Ramos (cell line): ENCODE measurements around the gene VDAC2.
"Not testable (repeated sequence)": the region's sequence is repeated elsewhere in the genome, so short reads cannot be mapped to it uniquely, and the experiment has no call there.

ENCODE experiments used
- in situ Hi-C: fragments of 300-500 bp; cut with MboI; formaldehyde crosslinking; loops from one replicate; pipeline ENCODE4 v1.14.3; 2022; ENCODE audit warnings: low sequenced_read_pairs; ENCODE audit not compliant: unreplicated experiment

Gene VDAC2

DNA sequence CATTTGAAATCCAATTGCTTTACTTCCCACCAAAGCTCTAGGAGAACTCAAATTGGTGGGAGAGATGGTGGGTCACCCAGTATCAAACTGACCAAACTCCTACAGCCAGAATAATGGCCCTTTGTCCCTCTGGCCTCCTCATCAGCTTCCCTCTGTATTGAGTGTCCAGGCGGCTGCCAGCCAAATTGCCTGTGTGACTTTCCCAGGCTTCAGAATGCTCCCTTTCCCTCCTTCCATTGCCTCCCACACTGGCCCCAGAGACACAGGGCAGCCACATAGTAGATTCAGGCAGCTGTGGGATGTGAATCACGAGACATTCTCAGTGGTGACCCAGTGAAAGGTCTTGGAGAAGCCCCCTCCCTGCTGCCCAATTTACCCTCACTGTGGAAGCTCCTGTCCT is 12.7 kb upstream of the VDAC2 start:
- in situ Hi-C loops, result no loop called here

DNA sequence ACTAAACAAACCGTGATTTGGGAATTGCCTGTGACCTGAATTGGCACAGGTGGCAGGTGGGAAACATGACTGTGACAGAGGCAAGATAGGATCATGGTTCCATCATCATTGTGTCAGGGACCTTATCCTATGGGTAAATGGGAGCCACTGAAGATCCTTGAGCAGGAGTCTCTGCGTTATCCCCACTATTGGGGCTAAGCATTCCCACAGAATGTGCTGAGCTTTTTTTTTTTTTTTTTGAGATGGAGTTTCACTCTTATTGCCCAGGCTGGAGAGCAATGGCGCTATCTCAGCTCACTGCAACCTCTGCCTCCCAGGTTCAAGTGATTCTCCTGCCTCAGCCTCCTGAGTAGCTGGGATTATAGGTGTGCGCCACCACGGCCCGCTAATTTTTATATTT is 10.6 kb upstream of the VDAC2 start:
- in situ Hi-C loops, result not testable (repeated sequence)

DNA sequence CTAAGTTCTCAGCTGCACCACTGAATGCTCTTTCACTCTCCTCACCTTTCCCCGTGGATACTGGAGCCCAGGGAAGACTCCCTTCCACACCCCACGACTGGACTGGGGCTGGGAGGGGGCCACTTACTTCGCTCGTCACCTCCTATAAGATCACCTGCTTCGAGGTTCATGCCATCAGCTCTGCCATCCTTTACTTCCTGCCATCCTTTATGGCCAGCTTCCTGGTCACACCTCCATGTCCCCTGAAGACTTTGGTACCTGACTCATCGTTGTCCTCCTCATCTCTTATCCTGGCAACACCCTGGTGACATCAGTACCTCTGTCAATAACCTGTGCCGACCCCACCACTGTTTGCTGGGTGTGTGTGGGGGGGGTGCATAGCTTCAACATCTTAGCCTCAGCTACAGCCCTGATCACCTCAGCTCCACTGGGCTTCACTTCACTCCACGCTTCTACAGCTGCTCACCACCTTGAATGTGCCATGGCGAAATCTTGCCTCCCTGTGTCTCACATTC is 8.7 kb upstream of the VDAC2 start:
- in situ Hi-C loops, result no loop called here

DNA sequence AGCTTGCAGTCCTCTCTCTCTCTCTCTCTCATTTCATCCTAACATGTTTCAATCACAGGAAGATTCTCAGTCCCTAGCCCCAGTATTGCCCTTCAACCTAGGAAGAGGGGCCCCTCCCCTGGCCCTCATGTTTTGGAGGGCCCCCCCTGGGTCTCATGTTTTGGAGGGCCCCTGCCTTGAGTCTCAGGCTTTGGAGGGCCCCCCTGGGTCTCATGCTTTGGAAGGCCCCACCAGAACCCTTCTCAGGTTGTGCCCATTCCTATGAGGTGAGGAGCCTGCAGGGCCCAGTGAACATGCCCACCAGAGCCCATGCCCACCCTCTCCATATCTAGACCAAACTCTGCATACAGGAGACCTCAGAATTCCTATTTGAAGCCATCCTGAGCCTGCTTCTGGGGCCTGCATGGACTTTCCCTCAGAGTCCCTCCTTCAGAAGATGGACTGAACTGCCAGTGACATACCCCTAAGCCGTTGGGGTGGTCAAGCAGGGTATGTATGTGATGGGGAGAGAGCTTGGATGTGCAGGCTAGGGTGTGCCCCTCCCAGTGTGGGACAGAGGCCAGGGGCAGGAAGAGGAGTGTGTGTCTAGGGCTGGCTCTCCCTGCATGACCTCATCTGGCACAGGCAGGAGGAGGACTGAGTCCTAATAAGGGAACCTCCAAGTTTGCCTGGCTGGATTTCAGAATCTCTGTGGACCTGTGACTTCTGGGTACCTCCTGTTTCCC is 8.1 kb upstream of the VDAC2 start:
- in situ Hi-C loops, result no loop called here

DNA sequence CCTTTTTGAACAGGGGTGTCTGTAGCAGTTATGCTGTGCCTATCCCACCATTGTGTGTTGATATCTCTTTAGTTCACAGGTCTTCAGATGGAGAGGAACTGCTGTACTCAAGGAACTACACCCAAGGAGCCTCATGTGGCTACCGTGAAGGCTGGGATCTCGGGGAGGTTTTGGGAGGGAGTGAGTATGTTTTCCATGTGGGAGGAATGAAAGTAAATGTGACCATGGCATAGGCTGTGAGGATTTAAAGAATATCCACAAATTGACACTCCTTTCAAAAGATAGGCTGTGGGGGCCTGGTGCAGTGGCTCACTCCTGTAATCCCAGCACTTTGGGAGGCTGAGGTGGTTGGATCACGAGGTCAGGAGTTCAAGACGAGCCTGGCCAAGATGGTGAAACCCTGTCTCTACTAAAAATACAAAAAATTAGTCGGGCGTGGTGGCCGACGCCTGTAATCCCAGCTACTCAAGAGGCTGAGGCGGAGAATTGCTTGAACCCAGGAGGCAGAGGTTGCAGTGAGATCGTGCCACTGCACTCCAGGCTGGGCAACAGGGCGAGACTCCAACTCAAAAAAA is 7.5 kb upstream of the VDAC2 start:
- in situ Hi-C loops, result not testable (repeated sequence)

DNA sequence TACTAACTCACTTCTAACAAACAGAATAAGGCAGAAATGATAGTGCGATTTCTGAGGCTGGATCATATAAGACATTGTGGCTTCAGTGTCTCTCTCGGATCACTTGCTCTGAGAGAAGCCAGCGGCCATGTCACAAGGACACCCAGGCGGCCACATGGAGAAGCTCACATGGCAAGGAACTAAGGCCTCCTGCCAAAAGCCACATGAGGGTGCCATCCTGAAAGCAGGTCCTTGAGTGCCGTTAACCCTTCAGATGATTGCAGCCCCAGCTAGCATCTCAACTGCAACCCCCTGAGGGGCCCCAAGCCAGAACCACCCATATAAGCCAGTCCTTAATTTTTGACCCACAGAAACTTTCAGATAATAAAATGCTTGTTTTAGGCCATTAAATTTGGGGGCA is 6.9 kb upstream of the VDAC2 start:
- in situ Hi-C loops, result no loop called here

DNA sequence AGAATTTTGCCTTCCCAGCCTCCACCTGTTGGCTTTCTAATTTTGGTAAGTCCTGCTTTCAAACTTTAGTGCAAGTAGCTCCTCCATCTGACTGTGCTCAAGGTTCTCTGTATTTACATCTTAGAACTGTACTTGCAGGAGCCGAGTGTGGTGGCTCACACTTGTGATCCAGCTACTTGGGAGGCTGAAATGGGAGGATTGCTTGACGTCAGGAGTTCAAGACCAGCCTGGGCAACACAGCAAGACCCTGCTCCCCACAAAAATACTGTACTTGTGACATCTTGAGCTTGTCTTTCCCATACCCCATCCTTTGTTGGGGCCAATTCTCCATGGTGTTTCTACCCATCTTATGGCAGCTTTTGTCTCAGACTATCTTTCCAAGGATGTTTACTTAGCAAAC is 4.7 kb upstream of the VDAC2 start:
- in situ Hi-C loops, result no loop called here

- in situ Hi-C loops, result not testable (repeated sequence)
Measured at GRCh38 chr10:75206638-75207037, 4.0 kb upstream of the VDAC2 start.

GRCh38 chr10:75207079-75207856 is 3.3 kb upstream of the VDAC2 start:
- in situ Hi-C loops, result no loop called here

DNA sequence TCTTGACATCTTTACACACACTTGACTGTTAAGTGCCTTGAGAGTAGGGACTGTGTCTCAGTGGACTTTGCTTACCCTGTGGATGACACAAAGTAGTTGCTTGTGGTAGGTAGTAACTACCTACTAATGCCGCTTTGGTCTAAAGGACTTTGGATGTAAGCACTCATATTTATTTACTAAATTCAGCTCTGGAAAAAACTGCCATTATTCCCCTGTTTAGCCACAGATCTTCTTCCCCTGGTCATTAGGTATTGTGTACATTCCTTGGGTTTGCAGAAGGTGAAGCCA is 2.8 kb upstream of the VDAC2 start:
- in situ Hi-C loops, result no loop called here

DNA sequence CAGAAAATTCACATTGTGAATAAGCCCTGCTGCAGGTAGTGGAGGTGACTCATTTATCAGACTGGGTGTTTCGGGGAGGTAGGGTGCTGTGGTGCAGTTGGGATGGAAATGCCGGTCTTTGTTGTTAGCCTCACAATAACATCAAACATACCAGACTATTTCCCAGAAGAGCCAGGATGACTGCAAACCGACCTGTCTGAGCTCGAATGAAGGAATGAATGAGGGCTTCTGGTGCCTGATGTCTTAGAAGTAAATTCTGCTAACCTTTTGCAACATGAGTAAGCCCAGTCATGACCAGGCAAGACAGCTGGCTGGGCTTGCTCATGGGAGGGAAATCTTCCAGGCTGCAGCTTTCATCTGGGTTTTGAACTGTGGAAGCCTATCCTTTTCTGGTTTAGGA is 2.4 kb upstream of the VDAC2 start:
- in situ Hi-C loops, result no loop called here

DNA sequence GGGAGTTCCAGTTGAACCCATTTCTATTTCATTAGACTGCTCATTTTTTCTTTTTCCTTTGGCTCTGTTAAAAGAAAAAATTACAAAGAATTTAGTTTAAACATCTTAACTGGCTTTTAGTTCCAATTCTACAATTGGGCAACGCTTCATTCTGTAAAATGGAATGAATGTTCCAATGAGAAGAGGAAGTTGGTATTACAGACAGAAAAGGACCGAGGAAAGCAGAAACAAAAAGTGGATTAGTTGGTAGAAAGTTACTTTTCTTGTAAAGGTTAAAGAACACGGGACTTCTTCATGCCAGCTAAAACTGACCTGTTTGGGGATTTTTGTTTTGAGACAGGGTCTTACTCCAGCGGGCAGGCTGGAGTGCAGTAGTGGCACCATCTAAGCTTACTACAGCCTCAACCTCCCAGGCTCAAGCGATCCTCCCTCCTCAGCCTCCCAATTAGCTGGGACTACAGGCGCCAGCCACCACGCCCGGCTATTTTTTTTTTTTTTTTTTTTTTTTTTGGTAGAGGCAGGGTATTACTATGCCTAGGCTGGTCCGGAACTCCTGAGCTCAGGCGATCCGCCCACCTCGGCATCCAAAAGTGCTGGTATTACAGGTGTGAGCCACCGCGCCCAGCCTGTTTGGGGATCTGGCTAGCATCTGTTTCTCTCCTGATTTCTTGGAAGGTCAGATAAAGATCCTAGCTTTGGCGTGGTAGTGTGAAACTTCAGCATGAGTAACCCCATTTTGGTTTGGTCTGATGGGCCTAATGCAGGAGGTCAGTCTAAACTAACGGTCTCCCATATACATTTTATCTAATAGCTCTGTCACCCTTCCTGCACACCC is 1.3 kb upstream of the VDAC2 start:
- in situ Hi-C loops, result no loop called here

- in situ Hi-C loops, result no loop called here
Measured at GRCh38 chr10:75209921-75210281, 695 bp upstream of the VDAC2 start.

DNA sequence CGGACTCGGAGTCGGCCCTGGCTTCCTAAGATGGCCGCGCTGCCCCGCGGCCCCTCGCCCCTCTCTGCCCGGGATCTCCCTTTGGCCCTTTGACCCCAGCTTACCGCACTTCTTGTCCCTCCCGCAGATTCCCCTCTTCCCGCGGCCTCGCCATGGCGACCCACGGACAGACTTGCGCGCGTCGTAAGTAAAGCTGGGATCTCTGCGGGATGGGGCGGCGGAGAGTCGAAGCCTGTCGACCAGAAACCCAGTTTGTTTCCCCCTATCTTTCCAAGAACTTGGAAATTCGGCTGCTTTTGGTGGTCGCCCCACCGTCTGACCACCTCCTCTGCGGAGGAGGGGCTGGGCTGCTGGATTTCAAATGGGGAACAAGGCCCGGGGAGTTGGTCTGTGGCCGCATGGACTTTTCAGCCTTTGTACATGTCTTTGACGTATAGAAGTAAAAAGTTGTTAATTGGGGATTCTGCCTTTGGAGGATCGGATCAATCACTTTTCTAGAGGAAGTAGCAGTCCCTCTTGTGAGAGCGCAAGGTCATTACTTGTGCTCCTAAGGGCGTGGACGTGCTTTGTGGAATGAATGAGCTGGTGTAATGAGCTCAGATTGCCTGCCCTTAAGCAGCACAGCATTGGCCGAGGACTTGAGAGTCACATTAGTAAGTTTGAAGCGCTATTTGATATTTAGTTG is 553 bp downstream of the VDAC2 start:
- in situ Hi-C loops, result no loop called here

DNA sequence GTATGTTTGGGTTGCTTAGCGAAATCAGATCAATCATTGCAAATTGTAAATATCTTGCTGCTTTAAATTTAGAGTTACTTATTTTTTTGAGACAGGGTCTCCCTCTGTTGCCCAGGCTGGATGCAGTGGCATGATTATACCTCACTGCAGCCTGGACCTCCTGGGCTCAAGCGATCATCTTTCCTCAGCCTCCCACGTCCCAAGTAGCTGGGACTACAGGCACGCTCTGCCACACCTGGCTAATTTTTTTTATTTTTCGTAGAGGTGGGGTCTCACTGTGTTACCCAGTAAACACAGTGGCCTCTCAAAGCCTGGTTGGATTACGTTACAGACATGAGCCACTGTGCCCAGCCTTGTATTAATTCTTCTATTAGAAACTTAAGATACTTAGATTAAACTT is 1.7 kb downstream of the VDAC2 start:
- in situ Hi-C loops, result no loop called here

DNA sequence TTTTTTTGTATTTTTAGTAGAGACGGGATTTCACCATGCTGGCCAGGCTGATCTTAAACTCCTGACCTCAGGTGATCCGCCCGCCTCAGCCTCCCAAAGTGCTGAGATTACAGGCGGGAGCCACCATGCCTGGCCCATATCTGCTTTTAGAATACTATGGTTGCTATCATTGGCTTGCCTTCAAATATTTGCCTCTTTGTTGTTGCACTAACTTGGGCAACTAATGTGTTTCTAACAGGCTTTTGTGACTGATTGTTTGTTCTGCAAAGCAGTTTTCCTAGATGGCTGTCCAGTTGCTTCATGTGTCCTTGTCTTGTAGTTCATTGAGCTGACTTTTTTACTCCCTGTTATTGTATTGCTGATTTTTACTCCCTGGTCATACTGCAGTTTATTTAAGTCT is 9.7 kb downstream of the VDAC2 start:
- in situ Hi-C loops, result no loop called here

GRCh38 chr10:75221492-75221891 is 10.9 kb downstream of the VDAC2 start:
- in situ Hi-C loops, result not testable (repeated sequence)

- in situ Hi-C loops, result no loop called here
Measured at GRCh38 chr10:75223507-75223906, 12.9 kb downstream of the VDAC2 start.

DNA sequence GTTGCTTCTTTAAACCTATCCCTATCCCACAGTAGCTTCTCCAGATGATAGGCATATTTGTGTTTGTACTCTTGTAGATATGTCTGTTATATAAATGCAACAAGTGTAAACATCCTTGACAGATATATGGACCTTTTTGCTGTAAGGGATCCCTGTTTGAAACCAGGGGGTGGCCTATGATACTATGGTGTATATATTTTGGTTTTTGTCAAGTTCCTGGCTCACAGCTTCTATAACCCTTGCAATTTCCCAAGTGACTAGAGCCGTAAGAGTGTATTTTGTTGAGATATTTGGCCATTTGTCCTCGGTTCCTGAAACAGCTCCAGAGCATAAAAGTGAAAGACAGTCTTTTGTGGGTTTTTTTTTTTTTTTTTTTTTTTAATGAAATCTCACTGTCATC is 15.5 kb downstream of the VDAC2 start:
- in situ Hi-C loops, result loop anchor here (25.0 kb wide), 1 partner anchor 964 kb away; no protein-coding TSS in a partner anchor

DNA sequence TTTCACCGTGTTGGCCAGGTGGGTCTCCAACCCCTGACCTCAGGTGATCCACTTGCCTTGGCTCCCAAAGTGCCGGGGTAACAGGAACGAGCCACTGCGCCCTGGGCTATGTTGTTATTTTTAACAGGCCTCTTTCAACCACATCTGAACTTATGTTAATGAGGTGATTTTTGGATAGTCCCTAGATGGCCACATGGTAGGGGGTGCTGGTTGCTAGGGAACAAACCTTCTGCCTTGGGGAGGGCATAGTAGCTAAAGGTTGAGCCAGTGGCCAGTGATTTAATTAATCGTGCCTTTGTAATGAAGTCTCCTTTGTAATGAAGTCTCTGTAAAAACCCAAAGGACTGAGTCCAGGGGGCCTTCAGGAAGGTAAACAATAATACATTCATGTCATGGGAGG is 16.1 kb downstream of the VDAC2 start:
- in situ Hi-C loops, result loop anchor here (25.0 kb wide), 1 partner anchor 964 kb away; no protein-coding TSS in a partner anchor
